ENCODE measurements around the gene MSRB3.

GRCh38 chr12:65307169-65307501 is 28.7 kb downstream of the MSRB3 start:
- no peak for TF ChIP-seq CTCF (IDR thresholded peaks at IDR 0.05)
- TF ChIP-seq POLR2AphosphoS5 (IDR thresholded peaks at IDR 0.05) = no peak
